ENCODE results near the gene MAB21L4.

Gene MAB21L4

DNA sequence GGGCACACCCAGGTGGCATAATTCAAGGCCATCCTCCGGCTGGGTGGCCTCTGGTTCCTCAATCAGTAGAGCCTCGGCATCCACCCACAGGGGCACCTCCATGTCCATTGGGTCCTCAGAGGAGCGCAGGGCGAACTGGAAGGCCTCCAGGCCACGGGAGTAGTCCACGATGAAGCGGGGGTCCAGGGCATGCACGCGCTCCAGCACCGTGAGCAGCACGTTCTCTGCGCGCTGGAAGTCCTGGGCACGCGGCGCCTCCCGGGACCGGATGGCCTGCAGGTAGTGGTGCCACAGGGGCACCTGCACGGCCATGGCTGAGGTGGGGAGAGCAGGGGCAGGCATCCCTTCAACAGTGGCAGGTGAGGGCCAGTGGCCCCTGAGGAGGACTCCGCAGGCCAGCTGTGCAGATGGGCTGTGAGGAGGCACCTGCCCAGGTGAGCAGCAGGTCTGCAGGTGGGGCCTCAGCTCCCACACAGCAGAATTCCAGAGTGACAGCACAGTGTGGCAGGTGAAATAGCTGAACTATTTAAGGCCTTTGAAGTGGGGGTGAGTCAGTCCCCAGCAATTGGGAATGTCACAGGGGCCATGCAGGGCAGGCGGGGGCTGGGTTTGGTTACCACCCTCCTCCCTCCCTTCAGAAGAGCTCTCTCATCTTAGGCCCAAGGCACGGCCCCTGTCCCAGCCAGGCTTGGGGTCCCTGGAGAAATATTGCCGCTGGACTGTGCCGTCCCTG is at the start of gene MAB21L4:
Gene MAB21L4 (minus strand): TSS at position 501 of the 733 bp plus-strand sequence. CDS start 159 bp downstream, at position 342.
- no peak for DNase-seq

DNA sequence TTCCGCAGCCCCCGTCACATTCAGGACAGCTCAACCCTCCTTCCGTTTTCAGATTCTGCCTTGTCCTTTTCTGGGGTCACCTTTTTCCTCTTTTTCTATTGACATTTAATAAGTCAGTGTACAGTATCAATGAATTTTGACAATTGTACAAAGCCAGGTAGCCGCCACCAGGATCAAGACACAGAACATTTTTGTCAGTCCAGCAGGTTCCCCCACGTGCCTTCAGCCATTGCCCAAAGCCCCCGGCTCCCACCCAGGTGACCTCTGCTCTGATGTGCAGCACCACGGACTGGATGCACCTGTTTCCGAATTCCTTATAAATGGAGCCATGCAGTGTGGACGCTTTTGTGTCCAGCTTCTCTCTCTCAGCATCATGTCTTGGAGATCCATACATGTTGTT is 40.1 kb upstream of the MAB21L4 start:
- no peak for DNase-seq

DNA sequence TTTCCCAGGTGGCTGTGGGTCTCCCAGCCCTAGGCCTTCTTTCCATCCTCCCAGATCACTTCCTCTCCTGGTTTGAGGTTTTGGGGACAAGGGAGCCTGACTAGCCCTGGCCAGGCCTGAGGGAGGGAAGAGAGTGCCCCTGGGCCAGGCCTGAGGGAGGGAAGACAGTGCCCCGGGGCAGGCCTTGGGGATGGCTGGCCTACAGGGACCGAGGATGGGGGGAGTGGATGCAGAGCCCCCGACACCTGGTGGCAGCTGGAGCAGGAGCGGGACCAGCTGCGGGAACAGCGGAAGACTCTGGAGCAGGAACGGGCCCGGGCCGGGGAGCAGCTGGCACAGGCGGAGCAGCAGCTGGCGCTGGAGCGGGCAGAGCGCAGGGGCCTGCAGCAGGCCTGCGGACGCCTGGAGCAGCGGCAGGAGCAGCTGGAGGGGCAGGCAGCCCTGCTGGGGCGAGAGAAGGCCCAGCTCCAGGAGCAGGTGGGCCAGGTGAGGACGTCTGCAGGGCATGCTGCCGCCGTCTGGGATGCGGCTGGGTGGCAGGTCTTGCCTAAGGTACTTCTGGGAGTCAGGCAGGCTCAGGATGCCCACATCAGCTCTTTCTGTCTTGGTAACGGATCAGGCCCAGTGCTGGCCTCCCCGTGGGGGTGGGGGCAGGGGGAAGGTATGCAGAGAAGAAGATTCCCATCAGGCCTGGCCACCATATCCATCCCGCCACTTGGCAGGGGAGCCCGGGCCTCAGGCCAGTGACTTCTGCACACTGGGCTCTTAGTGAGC is 39.3 kb upstream of the MAB21L4 start:
- DNase-seq: no peak

DNA sequence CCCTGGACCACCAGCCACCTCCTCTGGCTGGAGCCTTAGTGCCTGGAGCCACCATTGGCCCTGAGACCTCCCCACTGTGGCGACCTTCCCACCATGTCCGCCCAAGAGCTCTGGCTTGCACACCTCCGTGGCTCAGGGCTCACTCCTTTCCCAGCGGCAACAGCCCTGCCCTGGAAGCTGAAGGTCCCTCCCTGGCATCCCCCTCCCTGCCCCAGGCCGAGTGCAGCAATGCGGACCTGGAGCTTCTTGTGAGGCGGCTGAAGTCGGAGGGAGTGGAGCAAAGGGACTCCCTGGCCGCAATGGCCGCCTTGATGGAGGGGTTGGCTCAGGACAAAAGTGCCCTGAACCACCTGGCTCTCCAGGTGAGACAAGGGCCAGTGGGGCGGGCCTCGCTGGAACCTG is 38.7 kb upstream of the MAB21L4 start:
- DNase-seq: no peak

DNA sequence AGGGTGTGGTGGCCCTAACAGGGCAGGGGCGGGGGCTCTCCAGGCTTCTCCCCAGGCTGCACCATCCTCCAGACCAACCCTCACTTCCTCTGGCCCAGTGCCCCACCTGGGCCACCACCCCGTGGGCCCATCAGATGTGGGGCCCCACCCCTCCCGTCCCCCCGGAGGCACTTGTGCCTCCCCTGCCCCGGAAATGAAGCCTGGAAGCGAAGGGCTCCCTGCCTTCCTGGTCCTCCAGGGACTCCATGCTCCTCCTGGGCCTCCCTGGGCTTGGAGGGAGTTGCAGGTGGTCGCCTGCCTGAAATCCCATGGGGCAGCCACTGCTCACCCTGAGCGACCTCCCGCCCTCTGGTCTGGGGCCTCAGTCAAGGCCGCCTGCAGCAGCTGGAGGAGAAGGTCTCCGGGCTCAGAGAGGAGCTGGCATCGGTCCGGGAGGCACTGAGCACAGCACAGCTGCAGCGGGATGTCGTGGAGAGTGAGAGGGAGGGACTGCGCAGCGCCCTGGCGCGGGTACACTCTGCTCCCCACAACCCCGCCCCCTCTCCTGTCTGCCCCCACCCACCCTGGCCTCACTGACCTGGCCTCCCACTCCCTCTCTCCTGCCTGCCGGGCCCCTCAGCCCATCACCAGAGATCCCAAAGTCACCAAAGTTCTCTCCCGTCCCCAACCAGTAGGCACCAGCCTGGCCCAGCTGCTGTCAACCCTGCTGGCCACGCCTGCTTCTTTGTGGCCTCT is 38.2 kb upstream of the MAB21L4 start:
- no peak for DNase-seq

DNA sequence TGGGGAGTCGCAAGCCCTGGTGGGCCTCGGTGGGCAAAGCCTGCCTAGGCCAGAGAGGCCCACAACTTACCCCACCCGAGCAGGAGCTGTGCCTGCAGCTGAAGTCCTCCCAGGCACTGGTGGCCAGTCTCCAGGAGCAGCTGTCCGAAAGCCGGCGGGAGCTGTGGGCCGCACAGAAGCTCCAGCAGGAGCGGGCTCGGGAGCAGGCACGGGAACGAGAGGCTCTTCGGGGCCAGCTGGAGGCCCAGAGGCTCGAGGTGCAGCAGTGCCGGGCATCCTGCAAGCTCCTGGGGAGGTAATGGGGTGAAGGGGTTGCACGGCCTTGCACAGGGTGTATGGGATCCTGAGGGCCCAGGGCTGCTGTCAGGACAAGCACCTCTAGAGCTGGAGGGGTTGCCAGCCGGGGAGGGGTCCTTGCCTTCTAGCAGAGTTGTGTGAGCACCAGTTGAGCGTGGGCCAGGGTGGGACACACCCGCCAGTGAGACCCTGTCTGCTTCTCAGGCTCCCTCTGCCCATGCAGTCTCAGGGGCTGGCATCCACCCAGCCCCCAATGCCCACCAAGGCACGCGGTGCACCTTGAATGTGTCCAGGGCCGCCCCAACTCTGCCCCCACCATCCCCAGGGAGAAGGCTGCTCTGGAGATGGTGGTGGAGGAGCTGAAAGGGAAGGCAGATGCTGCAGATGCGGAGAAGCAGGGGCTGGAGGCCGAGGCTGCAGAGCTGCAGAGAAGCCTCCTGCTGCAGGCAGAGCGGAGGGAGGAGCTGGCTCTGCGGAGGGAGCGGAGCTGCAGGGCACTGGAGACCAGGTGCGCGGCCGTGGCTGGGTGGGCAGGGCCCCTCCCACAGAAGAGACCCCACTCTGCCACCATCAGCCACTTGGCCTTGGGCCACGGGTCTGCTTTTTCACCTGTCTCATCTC is 37.4 kb upstream of the MAB21L4 start:
- DNase-seq: no peak

DNA sequence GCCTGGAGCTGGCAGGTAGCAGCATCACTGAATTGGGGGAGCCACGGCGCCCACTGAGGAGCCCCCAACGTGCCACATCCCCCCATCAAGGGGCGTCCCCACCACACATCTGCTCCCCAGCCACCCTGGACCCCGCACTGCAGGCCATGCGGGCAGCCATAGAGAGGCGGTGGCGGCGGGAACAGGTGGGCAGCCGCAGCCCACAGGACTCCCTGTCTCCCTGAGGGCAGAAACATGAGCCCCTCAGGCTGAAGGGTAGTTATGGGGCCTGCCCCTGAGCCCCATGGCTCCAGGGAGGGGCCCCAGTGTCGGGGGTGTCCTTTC is 36.7 kb upstream of the MAB21L4 start:
- DNase-seq: no peak

DNA sequence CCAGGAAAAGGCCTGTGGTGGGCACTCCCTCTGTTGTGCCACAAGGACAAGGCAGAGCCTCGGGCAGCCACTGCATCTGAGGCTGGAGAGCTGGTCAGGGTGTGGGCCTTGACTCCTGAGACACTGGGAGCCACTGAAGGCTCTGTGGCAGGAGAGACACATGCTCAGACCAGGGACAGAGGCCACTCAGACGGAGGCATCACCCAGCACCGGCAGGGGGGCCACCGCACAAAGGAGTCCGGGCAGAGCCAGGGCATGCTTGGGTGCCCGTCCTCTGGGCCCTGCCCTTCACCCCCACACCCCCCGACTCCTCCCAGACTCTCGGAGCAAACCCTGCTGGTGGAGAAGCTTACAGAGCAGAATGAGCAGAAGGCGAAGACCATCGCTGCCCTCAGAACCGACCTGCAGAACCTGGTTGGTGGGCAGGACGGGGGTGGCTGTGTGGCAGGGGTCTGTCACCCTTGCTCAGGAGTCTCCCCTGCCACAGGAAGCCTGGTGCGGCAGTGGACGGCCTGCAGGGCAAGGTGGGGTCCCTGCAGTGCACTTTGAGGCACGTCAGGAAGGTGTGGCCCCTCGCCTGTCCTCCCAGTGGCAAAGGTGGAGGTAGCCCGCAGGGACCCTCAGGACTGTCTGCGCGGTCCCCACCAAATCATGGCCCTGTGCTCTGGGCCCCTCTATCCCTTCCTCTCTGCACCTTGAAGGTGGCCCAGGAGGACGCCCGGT is 36.2 kb upstream of the MAB21L4 start:
- DNase-seq: no peak

DNA sequence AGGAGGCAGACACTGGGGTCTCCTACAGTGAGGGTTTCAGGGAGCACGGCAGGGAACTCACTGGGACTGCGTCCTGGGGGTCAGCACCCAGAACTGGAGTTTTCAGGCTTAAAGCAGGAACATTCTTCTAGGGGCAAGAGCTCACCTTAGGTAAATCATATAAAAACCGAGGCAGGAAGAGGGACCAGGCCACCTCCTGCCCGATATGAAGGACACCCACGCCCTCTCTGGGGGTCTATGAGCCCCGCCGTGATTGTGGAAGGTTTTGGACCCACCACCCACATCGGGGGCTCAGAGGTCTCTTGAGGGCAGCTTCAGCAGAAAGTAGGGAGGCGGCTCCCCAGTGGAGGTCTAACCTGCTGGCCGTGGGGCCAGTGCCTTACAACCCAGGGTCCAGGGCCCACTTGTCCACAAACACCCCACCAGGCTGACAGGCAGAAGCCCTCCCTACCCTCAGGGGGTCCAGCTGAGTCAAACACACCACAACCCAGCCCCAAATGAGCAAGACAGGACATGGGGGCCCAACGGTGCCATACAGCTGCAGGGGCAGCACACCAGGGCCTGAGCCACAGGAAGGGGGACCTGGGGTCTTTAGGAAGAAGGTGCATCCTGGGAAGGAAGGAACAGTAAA is 35.5 kb upstream of the MAB21L4 start:
- DNase-seq: no peak

DNA sequence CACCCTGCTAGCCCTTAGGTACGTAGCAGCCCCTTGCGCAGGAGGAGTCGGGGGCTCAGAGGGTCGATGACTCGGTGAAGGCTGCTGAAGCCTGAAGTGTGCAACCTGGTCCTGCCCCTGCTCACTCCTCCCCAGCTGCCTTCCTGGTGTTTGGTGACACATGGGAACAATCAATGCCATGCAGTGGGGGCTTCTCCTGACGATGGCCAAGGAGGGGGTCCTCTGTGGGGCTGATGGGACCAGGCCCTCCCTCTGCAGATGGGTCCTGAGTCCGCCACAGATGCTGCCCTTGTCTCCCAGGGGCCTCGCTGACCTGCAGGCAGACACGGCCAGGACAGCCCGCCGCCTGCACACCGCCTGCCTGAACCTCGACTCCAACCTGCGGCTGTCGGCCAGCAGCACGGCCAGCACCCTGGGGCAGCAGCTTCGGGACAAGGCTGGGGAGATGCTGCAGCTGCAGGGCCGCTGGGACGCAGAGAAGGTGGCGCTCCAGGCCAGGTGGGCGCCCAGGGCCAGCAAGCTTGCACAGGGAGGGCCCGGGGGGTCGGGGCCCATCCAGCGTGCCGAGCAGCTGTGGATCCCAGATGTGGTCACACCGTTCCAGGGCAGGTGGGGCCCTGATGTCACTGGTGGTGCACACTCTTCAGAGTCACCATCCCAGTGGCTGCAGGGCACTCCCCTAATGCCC is 34.8 kb upstream of the MAB21L4 start:
- DNase-seq: no peak

DNA sequence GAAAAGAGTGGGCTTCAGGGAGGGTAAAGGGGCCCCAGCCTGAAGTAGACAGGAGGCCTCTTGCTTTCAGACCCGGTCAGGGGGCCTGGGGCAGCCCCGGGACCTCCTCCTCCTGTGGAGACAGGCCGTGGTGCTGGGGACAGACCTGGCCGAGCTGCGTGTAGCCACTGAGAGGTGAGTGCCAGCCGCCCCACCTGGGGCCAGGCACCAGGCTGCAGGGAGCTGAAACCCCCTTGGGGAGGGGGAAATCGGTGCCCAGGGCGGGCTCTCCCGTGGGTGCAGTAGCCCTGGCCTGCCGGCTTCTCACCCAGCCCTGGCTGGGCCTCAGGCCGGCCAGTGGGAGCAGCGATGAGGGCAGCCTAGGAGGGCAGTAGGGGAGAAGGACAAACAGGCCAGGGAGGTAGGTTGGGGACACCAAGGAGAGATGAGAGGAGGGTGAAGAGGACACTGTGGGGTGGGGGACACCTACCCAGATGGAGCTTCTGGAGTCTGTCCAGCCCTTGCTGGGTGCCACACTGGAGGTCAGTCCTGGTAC is 34.2 kb upstream of the MAB21L4 start:
- no peak for DNase-seq

DNA sequence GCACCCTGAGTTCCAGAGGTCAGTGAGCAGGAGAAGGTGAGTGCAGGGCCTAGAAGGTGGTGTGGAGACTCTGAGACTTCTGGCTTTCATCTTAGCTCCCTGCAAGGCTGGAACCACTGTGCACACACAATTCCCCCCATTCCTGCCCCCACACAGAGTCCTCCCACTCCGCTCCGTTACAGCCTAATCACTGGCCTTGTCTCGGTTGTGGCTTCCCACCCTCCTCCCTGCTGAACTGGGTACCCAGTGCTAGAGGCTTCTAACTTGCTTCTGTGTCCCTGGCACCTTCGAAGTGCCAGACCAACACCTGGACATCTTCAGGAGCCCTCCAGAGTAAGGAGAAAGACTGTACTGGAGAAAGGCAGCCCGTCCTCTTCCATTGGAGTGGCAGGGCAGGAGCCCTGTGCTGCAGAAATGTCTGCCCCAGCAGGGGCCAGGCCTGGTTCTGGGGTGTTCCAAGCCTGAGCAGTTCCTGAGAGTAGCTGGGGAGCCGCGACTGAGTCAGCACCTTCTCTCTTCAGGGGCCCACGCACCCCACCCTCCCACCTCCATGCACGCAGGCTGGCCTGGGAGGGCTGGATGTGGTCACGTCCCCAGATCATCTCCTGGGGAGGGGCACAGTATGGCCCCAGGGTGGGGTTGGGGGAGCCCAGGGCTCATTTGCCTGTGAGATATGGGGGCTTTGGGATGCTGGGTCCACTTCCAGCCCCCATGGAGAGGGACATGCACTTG is 33.6 kb upstream of the MAB21L4 start:
- DNase-seq: no peak

DNA sequence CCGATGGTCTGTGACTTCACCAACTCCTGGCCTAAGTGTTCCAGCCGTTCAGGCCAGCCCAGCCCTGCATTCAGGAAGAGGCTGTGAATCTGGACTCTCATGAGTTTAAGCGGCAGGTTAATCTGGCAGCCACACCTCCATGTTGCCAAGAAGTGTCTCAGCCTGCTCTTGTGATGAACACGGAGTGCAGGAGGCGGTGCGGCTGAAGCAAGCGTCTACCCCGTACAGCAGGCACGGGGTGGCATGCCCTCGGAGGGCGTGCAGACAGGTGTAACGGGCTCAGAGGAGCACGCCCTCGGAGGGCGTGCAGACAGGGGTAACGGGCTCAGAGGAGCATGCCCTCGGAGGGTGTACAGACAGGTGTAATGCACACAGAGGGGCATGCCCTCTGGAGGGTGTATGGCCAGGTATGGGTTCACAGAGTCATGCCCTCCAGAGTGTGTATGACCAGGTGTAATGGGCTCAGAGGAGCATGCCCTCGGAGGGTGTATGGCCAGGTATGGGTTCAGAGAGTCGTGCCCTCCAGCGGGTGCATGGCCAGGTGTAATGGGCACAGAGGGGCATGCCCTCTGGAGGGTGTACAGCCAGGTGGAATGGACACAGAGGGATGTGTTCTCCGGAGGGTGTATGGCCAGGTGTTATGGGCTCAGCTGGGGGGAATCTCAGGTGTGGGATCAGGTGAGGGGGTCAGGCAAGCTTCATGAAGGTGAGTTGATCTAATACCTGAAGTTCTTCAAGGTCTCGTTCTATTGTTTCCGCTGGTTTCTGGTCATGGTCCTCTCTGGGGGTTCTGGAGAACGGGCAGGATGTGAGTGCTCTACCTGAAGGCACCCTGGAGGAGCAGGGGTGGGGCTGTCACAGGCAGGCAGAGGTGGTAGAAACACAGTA is 32.8 kb upstream of the MAB21L4 start:
- DNase-seq: no peak

DNA sequence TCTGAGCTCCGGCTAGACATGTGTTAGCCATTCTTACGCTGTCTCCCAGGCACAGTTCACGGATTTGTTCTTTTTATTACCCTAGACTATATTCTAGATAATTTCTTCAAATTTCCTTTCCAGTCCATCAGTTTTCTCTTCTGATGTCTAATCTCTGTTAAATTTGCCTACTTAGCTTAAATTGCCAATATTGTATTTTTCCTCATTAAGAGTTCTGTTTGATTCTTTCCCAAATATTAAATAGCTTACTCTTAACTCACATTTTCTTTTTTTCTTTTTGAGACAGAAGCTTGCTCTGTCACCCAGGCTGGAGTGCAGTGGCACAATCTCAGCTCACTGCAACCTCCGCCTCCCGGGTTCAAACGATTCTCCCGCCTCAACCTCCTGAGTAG is 31.4 kb upstream of the MAB21L4 start:
- DNase-seq: no peak

DNA sequence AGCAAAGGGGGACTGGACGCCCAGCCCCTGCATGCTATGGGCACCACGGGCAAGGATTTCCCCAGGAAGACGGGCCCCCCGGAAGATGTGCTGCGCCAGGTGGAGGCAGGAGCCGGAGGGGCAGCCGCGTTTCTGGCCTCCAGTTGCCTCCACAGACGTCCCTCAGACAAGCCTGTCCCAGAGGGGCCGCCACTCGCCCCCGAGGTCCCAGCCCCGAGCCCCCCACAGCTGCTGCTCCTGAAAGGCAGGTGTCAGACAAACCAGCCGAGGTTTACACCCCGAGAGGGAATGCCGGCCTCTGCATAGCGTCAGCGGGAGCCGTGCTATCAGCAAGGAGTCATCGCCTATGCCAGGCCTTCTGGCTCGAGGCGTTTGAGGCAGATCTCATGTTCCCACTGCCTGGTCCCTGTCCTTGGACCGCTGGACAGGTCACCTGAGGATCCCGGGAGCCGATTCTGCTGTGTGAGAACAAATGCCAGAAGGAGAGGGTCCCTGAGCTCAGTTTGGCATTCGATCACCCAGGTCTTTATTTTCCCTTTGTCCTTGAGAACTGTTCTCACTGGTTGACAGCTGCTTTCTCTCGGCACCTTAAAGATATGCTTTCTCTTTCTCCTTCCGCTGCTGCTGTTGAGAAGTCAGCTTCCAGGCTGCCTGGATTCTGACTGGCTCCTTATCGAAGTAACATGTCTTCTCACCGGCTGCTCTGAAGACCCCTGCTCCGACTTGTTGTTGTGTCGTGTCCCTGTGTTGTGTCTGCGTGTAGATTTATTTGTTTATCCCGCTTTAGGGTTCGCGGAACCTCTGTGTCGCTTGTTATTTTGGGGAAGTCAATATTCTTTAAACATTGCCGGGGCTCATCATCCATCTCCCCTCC is 30.8 kb upstream of the MAB21L4 start:
- DNase-seq: no peak

DNA sequence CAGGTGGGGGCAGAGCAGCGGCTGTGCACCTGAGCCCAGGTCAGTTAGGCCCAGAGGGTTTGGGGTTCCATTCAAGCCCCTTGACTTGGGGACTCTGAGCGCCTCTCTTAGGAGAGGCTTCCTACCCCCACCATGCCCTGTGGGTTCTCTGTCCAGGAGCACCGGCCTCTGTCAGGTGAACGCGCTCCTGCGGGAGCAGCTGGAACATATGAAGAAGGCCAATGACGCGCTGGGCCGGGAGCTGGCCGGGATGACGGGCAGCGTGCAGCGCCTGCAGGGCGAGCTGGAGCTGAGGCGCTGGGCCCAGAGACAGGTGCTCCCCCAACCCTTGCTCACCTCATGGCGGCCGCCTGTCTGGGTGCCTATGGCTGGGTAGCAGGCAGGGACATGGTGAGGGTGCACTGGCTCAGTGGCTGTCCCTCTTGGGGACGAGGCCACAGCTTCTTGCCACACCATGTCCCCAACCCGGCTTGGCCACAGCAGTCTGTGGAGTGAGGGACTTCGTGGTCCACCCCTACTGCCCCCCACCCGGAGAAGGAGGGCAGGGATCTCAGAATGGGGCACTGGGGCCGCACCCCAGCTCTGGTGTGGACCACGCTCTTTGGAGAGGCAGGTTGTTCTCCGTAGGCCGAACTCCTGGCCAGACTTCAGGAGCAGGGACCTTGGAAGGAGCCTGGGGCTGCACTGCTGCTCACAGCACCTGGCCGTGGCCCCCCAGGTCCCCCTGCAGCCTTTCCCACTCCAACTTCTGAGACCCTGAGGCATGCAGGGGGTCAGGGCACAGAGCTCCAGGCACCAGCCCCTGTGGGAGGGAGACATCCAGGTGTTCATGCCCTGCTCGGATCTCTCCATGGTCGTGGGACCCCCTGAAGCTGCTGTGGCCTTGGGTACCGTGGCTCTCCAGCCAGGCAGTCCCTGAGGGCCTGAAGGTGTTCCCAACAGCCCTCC is 29.9 kb upstream of the MAB21L4 start:
- no peak for DNase-seq

DNA sequence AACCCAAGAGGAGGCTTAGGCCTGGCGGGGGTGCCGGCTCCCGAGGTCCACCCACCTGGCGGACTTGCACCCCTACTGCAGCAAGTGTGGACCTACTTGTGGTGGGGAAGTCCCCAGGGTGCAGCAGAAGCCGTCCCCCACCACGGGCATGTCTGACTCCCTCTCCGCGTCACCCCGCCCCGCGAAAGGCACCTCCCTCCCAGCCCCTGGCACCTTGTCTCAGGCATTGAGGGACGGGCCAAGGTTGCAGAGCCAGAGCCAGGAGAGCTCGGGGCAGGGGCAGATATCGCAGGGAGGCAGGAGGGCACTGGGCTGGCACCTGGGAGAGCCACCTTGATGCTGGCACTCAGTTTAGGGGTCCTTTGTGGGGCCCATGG is 29.2 kb upstream of the MAB21L4 start:
- DNase-seq: no peak

Data from NCI-H1092 (cell line).